ENCODE results near the gene ATP9B. TPM values are rescaled to one million over a fixed set of nuclear protein-coding genes. Genes with fewer than 3 reads are reported as not detected.

ATP9B gene
- total RNA-seq, 1 experiment from 2014 or later = 20.9 TPM

DNA sequence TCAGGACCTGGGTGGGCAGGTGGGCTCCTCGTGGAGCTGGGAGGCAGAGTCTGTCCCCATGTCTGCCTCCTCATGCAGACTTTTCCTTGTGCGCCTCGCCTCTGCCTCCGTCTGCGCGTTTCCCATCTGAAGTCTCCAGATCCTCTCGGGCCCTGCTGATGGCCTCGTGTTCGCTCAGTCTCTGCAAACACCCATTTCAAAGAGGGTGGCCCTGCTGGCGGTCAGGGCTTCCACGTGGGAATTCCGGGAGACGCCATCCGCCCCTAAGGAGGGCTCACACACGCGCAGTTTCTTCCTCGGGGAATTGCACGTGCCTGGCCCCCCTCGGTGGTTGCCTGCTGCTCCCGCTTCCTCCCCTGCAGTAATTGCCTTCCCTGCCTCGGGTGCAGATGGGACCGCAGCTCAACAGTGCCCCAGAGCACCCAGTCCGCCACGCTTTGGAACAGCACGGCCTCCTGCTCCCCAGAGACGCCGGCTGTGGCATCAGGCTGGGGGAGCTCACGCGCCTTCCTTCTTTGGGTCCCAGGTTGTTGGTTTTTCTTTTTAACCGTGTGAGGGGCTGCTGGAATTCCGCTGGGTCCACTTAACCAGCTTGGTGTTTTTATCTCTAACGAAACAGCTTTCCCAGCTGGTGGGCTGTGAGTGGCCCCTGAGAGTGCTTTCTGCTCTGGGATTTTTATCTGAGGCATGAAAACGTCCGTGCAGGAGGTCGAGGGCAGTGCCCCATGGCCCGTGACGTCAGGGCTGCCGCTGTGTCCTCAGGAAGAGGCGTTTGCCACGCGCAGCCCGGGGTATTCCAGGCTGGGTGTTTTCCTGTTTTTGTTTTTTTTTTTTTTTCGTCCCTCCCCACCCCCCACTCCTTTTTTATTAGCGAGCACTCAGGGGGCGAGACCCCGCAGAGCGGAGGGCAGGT, 342.7 kb downstream of the ATP9B start:
- H3K56ac ChIP-seq (ENCODE audit: insufficient read length, low read depth, low read length) = no peak overlapping the region
- Mint-ChIP-seq H3K27ac (peak overlapping the region in 1 of 3 experiments; percentile 91; a peak in 2 of 7 replicates), H3K27me3 (ENCODE audit: low read depth) (peaks cover 2% of the 10 kb centered on the region; the same call in 1 of the 2 replicates), H3K9me3 (no peaks in the 10 kb centered on the region), H3K4me3 (no peak overlapping the region), H3K4me1 (peaks cover 7 to 9% of the 10 kb centered on the region in 2 experiments), H3K36me3 (ENCODE audit: insufficient read depth in 1 of 3, low read depth in 3 of 3) (peaks cover 0 to 8% (median 0%) of the 10 kb centered on the region in 3 experiments; a peak in 3 of 7 replicates)
- TF ChIP-seq, protein P1, sequence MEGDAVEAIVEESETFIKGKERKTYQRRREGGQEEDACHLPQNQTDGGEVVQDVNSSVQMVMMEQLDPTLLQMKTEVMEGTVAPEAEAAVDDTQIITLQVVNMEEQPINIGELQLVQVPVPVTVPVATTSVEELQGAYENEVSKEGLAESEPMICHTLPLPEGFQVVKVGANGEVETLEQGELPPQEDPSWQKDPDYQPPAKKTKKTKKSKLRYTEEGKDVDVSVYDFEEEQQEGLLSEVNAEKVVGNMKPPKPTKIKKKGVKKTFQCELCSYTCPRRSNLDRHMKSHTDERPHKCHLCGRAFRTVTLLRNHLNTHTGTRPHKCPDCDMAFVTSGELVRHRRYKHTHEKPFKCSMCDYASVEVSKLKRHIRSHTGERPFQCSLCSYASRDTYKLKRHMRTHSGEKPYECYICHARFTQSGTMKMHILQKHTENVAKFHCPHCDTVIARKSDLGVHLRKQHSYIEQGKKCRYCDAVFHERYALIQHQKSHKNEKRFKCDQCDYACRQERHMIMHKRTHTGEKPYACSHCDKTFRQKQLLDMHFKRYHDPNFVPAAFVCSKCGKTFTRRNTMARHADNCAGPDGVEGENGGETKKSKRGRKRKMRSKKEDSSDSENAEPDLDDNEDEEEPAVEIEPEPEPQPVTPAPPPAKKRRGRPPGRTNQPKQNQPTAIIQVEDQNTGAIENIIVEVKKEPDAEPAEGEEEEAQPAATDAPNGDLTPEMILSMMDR (conservative IDR thresholded peaks at IDR 0.05) = no peak
- H3K14ac ChIP-seq (ENCODE audit: insufficient read depth, low read length) = no peak overlapping the region; the same call in 1 of the 2 replicates
- no peak overlapping the region for H3K4me2 ChIP-seq (ENCODE audit: insufficient read depth, insufficient read length, low read length)
- H2BK5ac ChIP-seq (ENCODE audit: insufficient read length, low read length) = no peak overlapping the region
- no peak overlapping the region for H2BK15ac ChIP-seq (ENCODE audit: low read depth, low read length)
- no peak overlapping the region for H2BK20ac ChIP-seq (ENCODE audit: low read depth, low read length, poor library complexity, severe bottlenecking)
- H4K91ac ChIP-seq (ENCODE audit: insufficient read length, low read depth, low read length) = no peak overlapping the region
- no peaks in the 10 kb centered on the region for H3K4me1 ChIP-seq (ENCODE audit: insufficient read depth, low read length)
- no peak overlapping the region for H4K8ac ChIP-seq (replicated peaks; ENCODE audit: insufficient read length, low read depth, low read length)
- no peak overlapping the region for H2AK5ac ChIP-seq (ENCODE audit: insufficient read length, low read length)
- H3K23me2 ChIP-seq (ENCODE audit: insufficient read length, low read depth, low read length, poor library complexity, severe bottlenecking) = no peaks in the 10 kb centered on the region
- H4K20me1 ChIP-seq (ENCODE audit: control insufficient read depth, insufficient read depth, insufficient read length) = no peaks in the 10 kb centered on the region
- no peak overlapping the region for H3K27ac ChIP-seq (ENCODE audit: insufficient read length, low read depth, low read length)
- H4K5ac ChIP-seq (ENCODE audit: insufficient read length, low read depth, low read length) = no peak overlapping the region
- H3K23ac ChIP-seq (ENCODE audit: insufficient read length, low read depth, low read length) = no peak overlapping the region
- H3K4ac ChIP-seq (ENCODE audit: low read depth, low read length) = no peak overlapping the region
- no peak overlapping the region for H2AFZ ChIP-seq (ENCODE audit: low read length)
- no peaks in the 10 kb centered on the region for H3K9me3 ChIP-seq (ENCODE audit: control insufficient read depth, low read depth, low read length)
- no peak overlapping the region for H3K18ac ChIP-seq (ENCODE audit: insufficient read length, low read depth, low read length)
- no peak for DNase-seq
- H3K9ac ChIP-seq (ENCODE audit: extremely low read depth, insufficient read length, low read length) = no peak overlapping the region
- no peaks in the 10 kb centered on the region for H3K79me1 ChIP-seq (ENCODE audit: insufficient read depth, low read depth, low read length, poor library complexity, severe bottlenecking)
- no CpG with 5 or more reads among the region's 47 CpGs for WGBS (ENCODE audit: extremely low coverage, insufficient read length, low lambda C conversion rate)
- no peaks in the 10 kb centered on the region for H3K79me2 ChIP-seq (ENCODE audit: insufficient read depth, low read length)
- no peak overlapping the region for H2BK120ac ChIP-seq (ENCODE audit: low read depth, low read length, poor library complexity, severe bottlenecking)
- H2BK12ac ChIP-seq (ENCODE audit: insufficient read length, low read depth, low read length) = no peak overlapping the region
- H3K27me3 ChIP-seq (ENCODE audit: insufficient read depth, low read length) = no peaks in the 10 kb centered on the region
- no peak overlapping the region for H3T11ph ChIP-seq (ENCODE audit: low read length)
